ENCODE data around the gene CORO7.

Gene CORO7

GRCh38 chr16:4385066-4385788 is 31.2 kb downstream of the CORO7 start:
- H3K4me3 ChIP-seq (ENCODE audit: low read length) = no peak overlapping the region

GRCh38 chr16:4384509-4384942 is 31.9 kb downstream of the CORO7 start:
- Histone ChIP-seq H3K9me3 (ENCODE audit: insufficient read depth, low read length) (no peaks in the 10 kb centered on the region), H3K4me2 (ENCODE audit: low read length) (no peak overlapping the region), H2AFZ (ENCODE audit: low read depth, low read length) (no peak overlapping the region), H4K20me1 (ENCODE audit: insufficient read depth, low read length) (no peaks in the 10 kb centered on the region), H3K4me3 (ENCODE audit: low read length) (no peak overlapping the region), H3K27ac (ENCODE audit: low read length) (no peak overlapping the region), H3K27me3 (ENCODE audit: low read depth, low read length) (no peaks in the 10 kb centered on the region), H3K36me3 (replicated peaks; ENCODE audit: low read depth, low read length) (no peaks in the 10 kb centered on the region), H3K4me1 (ENCODE audit: low read length) (no peaks in the 10 kb centered on the region), H3K9ac (ENCODE audit: low read length) (no peak overlapping the region), H3K79me2 (ENCODE audit: low read length) (no peaks in the 10 kb centered on the region)
- TF ChIP-seq, protein P1, sequence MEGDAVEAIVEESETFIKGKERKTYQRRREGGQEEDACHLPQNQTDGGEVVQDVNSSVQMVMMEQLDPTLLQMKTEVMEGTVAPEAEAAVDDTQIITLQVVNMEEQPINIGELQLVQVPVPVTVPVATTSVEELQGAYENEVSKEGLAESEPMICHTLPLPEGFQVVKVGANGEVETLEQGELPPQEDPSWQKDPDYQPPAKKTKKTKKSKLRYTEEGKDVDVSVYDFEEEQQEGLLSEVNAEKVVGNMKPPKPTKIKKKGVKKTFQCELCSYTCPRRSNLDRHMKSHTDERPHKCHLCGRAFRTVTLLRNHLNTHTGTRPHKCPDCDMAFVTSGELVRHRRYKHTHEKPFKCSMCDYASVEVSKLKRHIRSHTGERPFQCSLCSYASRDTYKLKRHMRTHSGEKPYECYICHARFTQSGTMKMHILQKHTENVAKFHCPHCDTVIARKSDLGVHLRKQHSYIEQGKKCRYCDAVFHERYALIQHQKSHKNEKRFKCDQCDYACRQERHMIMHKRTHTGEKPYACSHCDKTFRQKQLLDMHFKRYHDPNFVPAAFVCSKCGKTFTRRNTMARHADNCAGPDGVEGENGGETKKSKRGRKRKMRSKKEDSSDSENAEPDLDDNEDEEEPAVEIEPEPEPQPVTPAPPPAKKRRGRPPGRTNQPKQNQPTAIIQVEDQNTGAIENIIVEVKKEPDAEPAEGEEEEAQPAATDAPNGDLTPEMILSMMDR (IDR thresholded peaks at IDR 0.05; ENCODE audit: low read depth, low read length) = no peak
- no peak for TF ChIP-seq EZH2phosphoT487 (IDR thresholded peaks at IDR 0.05; ENCODE audit: low read depth)

More at GRCh38 chr16:4385066-4385788, 31.2 kb downstream of the CORO7 start:
- Histone ChIP-seq H3K4me2 (ENCODE audit: low read length) (no peak overlapping the region), H2AFZ (ENCODE audit: low read depth, low read length) (no peak overlapping the region), H3K9me3 (ENCODE audit: insufficient read depth, low read length) (no peaks in the 10 kb centered on the region), H3K79me2 (ENCODE audit: low read length) (no peaks in the 10 kb centered on the region), H4K20me1 (ENCODE audit: insufficient read depth, low read length) (no peaks in the 10 kb centered on the region), H3K36me3 (replicated peaks; ENCODE audit: low read depth, low read length) (no peaks in the 10 kb centered on the region), H3K4me1 (ENCODE audit: low read length) (no peaks in the 10 kb centered on the region), H3K27me3 (ENCODE audit: low read depth, low read length) (no peaks in the 10 kb centered on the region), H3K9ac (ENCODE audit: low read length) (no peak overlapping the region), H3K27ac (ENCODE audit: low read length) (no peak overlapping the region)
- TF ChIP-seq, protein P1 (IDR thresholded peaks at IDR 0.05; ENCODE audit: low read depth, low read length) = no peak
- no peak for TF ChIP-seq EZH2phosphoT487 (IDR thresholded peaks at IDR 0.05; ENCODE audit: low read depth)

DNA sequence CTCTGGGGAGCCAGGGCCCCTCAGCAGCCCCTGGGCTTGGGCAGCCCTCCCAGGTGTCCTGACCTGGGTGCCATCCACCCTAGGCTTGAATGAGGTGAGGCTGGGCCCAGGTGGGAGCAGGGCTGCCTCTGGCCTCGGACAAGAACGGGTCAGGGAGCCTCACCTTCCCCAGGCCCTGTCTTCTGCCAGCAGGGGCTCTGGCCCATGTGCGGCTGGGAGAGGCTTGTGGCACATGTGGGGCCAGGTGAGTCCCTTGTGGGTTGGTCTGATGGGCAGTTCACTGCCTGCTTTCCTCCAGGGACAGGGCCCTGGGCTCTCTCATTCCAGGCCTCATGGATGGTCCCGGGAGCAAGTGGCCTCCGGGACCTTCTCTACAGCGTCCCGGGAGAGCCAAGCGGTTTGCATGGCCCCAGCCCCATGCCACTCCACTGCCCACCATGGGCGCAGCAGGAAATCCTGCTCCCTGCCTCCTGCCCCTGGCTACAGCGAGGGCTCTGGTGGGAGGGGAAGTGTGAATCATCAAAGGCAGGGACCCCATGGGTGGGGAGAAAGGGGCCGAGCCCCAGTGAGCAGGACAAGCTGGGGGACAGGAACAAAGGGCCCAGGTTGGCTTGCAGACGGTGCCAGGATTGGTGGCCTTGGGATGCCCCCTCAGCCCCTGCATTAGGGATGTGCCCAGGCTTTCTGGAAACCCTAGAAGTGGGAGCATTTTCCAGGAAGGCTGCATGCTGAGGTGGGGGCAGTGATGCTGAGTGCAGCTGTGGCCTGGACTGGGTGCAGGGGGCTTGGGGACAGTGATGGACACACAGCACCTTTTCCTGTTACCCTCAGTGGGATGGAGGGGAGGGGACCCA is 32.6 kb downstream of the CORO7 start:
- Histone ChIP-seq H2AFZ (ENCODE audit: low read depth, low read length) (no peak overlapping the region), H3K27me3 (ENCODE audit: low read depth, low read length) (no peaks in the 10 kb centered on the region), H4K20me1 (ENCODE audit: insufficient read depth, low read length) (no peaks in the 10 kb centered on the region), H3K4me1 (ENCODE audit: low read length) (no peaks in the 10 kb centered on the region), H3K9me3 (ENCODE audit: insufficient read depth, low read length) (no peaks in the 10 kb centered on the region), H3K27ac (ENCODE audit: low read length) (no peak overlapping the region), H3K36me3 (replicated peaks; ENCODE audit: low read depth, low read length) (no peaks in the 10 kb centered on the region), H3K79me2 (ENCODE audit: low read length) (no peaks in the 10 kb centered on the region), H3K9ac (ENCODE audit: low read length) (no peak overlapping the region), H3K4me2 (ENCODE audit: low read length) (no peak overlapping the region), H3K4me3 (ENCODE audit: low read length) (no peak overlapping the region)
- TF ChIP-seq EZH2phosphoT487 (IDR thresholded peaks at IDR 0.05; ENCODE audit: low read depth) = no peak
- TF ChIP-seq, protein P1 (IDR thresholded peaks at IDR 0.05; ENCODE audit: low read depth, low read length) = no peak

DNA sequence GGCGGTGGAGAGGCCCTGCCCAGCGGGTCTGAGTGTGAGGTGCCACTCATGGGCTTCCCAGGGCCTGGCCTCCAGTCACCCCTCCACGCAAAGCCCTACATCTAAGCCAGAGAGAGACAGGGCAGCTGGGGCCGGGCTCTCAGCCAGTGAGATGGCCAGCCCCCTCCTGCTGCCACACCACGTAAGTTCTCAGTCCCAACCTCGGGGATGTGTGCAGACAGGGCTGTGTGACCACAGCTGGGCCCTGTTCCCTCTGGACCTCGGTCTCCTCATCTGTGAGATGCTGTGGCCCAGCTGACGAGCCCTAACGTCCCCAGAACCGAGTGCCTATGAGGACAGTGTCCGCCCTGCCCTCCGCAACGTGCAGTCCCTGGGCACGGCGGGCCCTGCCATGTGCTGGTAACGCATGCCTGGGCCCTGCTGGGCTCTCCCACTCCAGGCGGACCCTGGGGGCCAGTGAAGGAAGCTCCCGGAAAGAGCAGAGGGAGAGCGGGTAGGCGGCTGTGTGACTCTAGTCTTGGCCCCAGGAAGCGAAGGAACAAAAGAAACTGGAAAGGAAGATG is 33.5 kb downstream of the CORO7 start:
- no peaks in the 10 kb centered on the region for H4K20me1 ChIP-seq (ENCODE audit: insufficient read depth, low read length)
- H3K4me2 ChIP-seq (ENCODE audit: low read length) = no peak overlapping the region
- TF ChIP-seq, protein P1 (IDR thresholded peaks at IDR 0.05; ENCODE audit: low read depth, low read length) = no peak
- no peak for TF ChIP-seq EZH2phosphoT487 (IDR thresholded peaks at IDR 0.05; ENCODE audit: low read depth)
- no peak overlapping the region for H3K9ac ChIP-seq (ENCODE audit: low read length)
- no peaks in the 10 kb centered on the region for H3K27me3 ChIP-seq (ENCODE audit: low read depth, low read length)
- no peak overlapping the region for H2AFZ ChIP-seq (ENCODE audit: low read depth, low read length)
- H3K4me3 ChIP-seq (ENCODE audit: low read length) = no peak overlapping the region
- H3K9me3 ChIP-seq (ENCODE audit: insufficient read depth, low read length) = no peaks in the 10 kb centered on the region
- no peaks in the 10 kb centered on the region for H3K4me1 ChIP-seq (ENCODE audit: low read length)
- H3K36me3 ChIP-seq (replicated peaks; ENCODE audit: low read depth, low read length) = no peaks in the 10 kb centered on the region
- no peak overlapping the region for H3K27ac ChIP-seq (ENCODE audit: low read length)
- H3K79me2 ChIP-seq (ENCODE audit: low read length) = no peaks in the 10 kb centered on the region

Data from OCI-LY3 (cell line).